Erythroblast (primary cell): ENCODE measurements around the gene SOBP.

Experiments
- GATA1 ChIP-seq: IDR thresholded peaks from 2 replicates; pipeline ENCODE4 v1.6.1; 2011; ENCODE audit warnings: low read depth, mild to moderate bottlenecking, control low read depth, low read length, moderate library complexity
- POLR2A ChIP-seq: IDR thresholded peaks from 2 replicates; pipeline ENCODE4 v1.6.1; 2011; ENCODE audit warnings: mild to moderate bottlenecking, low read length

DNA sequence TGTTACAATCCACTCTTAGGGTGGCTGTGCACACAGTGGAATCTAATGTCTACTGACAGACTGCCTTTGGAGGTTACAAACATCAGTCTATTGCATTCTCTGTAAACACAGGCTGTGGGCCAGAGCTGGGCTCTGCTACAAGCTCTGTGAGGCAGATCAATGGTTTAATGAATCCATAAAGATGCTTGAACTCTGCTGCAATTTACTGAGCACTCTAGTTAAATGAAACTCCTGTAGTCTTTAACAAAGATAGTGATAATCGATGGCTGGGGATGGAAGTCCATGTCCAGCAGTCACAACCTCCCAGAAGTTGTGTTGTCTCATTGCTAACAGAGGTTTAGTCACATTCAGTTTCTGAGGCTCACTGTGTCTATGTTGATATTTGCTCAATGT lies 50.5 kb downstream of the SOBP start:
- TF ChIP-seq POLR2A = no peak
- no peak for TF ChIP-seq GATA1
